ENCODE data around the gene LIG4.
A peak's percentile ranks its signal among the peaks of the same experiment; 100 is the strongest.

LIG4 gene

GRCh38 chr13:108215436-108215835 is at the start of gene LIG4:
Gene LIG4, minus strand, starts transcription at chr13:108215536. Its CDS starts 4,268 bp downstream, at chr13:108211268.
- peak; percentile 88 for DNase-seq

GRCh38 chr13:108263621-108264355 is 48.5 kb upstream of the LIG4 start:
- DNase-seq = no peak

GRCh38 chr13:108257248-108257647 is 41.9 kb upstream of the LIG4 start:
- DNase-seq = no peak

GRCh38 chr13:108249150-108249549 is 33.8 kb upstream of the LIG4 start:
- no peak for DNase-seq

GRCh38 chr13:108230377-108230776 is 15.0 kb upstream of the LIG4 start:
- peak; percentile 0 for DNase-seq

- peak; percentile 28 for DNase-seq
Observed at GRCh38 chr13:108227651-108228272, 12.4 kb upstream of the LIG4 start.

- peak; percentile 10 for DNase-seq
Observed at GRCh38 chr13:108226184-108226583, 10.8 kb upstream of the LIG4 start.

- DNase-seq = no peak
Observed at GRCh38 chr13:108225440-108225839, 10.1 kb upstream of the LIG4 start.

- no peak for DNase-seq
Observed at GRCh38 chr13:108223687-108224503, 8.6 kb upstream of the LIG4 start.

GRCh38 chr13:108220041-108220440 is 4.7 kb upstream of the LIG4 start:
- peak; percentile 34 for DNase-seq

- DNase-seq = peak; percentile 89
Observed at GRCh38 chr13:108218044-108218974, 3.0 kb upstream of the LIG4 start, which contains the start of gene ABHD13. Gene ABHD13, plus strand, starts transcription at chr13:108218392. Its CDS starts 10,827 bp downstream, at chr13:108229219.

GRCh38 chr13:108217307-108218043 is 2.1 kb upstream of the LIG4 start:
- DNase-seq = peak; percentile 9

GRCh38 chr13:108214441-108215271 is 680 bp downstream of the LIG4 start:
- DNase-seq = peak; percentile 19

GRCh38 chr13:108213946-108214345 is 1.4 kb downstream of the LIG4 start:
- peak; percentile 21 for DNase-seq

- DNase-seq = no peak
Observed at GRCh38 chr13:108212886-108213285, 2.5 kb downstream of the LIG4 start.

GRCh38 chr13:108210551-108210950 is 4.8 kb downstream of the LIG4 start:
- no peak for DNase-seq

- peak; percentile 24 for DNase-seq
Observed at GRCh38 chr13:108200781-108201398, 14.4 kb downstream of the LIG4 start.

- no peak for DNase-seq
Observed at GRCh38 chr13:108195861-108196260, 19.5 kb downstream of the LIG4 start.

- peak; percentile 1 for DNase-seq
Observed at GRCh38 chr13:108195146-108195545, 20.2 kb downstream of the LIG4 start.

GRCh38 chr13:108194435-108194936 is 20.9 kb downstream of the LIG4 start:
- DNase-seq = no peak

Measured in DMS53 (cell line).